ENCODE results near the gene IRAK1. TPM values are rescaled to one million over a fixed set of nuclear protein-coding genes. Genes with fewer than 3 reads are reported as not detected.

IRAK1 gene
- total and polyA plus RNA-seq, 2 donors from 2014 or later = 46.6 to 85.3 TPM

GRCh38 chrX:153992180-153992579, 27.5 kb downstream of the IRAK1 start:
- no peak overlapping the region for H3K9ac ChIP-seq (ENCODE audit: low read length in 3 of 3)
- no peak for DNase-seq
- H3K27me3 ChIP-seq (ENCODE audit: control insufficient read depth, insufficient read depth, low read length) = no peaks in the 10 kb centered on the region
- no peak overlapping the region for H3K4me3 ChIP-seq (ENCODE audit: low read length in 3 of 3)
- H3K4me1 ChIP-seq (ENCODE audit: control insufficient read depth in 2 of 3, insufficient read depth in 2 of 3, low read depth in 1 of 3, low read length in 3 of 3) = no peaks in the 10 kb centered on the region
- H3K36me3 ChIP-seq (ENCODE audit: control insufficient read depth in 2 of 3, insufficient read depth in 3 of 3, low read length in 3 of 3) = no peaks in the 10 kb centered on the region
- FAIRE-seq = no peak
- intact Hi-C loops (cut with DNase I) = no loop called here
- TF ChIP-seq CTCF (IDR thresholded peaks at IDR 0.05; ENCODE audit: borderline replicate concordance, extremely low read depth, insufficient read depth) = no peak
- no peaks in the 10 kb centered on the region for H3K9me3 ChIP-seq (ENCODE audit: control insufficient read depth in 2 of 3, insufficient read depth in 1 of 3, low read length in 3 of 3)
- no peak overlapping the region for H3K27ac ChIP-seq (ENCODE audit: low read depth in 2 of 2, low read length in 2 of 2)

DNA sequence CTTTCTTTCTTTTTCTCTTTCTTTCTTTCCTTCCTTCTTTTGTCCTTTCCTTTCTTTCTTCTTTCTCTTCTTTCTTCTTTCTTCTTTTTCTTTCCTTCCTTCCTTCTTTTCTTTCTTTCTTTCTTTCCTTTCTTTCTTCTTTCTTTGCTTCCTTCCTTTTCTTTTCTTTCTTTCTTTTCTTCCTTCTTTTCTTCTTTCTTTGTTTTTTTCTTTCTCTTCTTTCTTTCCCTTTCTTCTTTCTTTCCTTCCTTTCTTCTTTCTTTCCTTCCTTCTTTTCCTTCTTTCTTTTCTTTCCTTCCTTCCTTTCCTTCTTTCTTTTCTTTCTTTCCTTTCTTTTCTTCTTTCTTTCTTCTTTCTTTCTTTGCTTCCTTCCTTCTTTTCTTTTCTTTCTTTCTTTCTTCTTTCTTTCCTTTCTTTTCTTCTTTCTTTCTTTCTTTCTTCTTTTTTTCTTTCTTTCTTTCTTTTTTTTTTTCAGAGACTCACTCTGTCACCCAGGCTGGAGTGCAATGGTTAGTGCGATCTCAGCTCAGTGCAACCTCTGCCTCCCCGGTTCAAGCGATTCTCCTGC, 28.6 kb downstream of the IRAK1 start:
- H3K4me3 ChIP-seq (ENCODE audit: low read length in 3 of 3) = no peak overlapping the region
- H3K4me1 ChIP-seq (ENCODE audit: control insufficient read depth in 2 of 3, insufficient read depth in 2 of 3, low read depth in 1 of 3, low read length in 3 of 3) = no peaks in the 10 kb centered on the region
- intact Hi-C loops (cut with DNase I) = no loop called here
- no peaks in the 10 kb centered on the region for H3K36me3 ChIP-seq (ENCODE audit: control insufficient read depth in 2 of 3, insufficient read depth in 3 of 3, low read length in 3 of 3)
- DNase-seq (no peak), FAIRE-seq (no peak)
- no peak for TF ChIP-seq CTCF (IDR thresholded peaks at IDR 0.05; ENCODE audit: borderline replicate concordance, extremely low read depth, insufficient read depth)
- no peak overlapping the region for H3K27ac ChIP-seq (ENCODE audit: low read depth in 2 of 2, low read length in 2 of 2)
- no peaks in the 10 kb centered on the region for H3K27me3 ChIP-seq (ENCODE audit: control insufficient read depth, insufficient read depth, low read length)
- H3K9ac ChIP-seq (ENCODE audit: low read length in 3 of 3) = no peak overlapping the region
- H3K9me3 ChIP-seq (ENCODE audit: control insufficient read depth in 2 of 3, insufficient read depth in 1 of 3, low read length in 3 of 3) = no peaks in the 10 kb centered on the region

DNA sequence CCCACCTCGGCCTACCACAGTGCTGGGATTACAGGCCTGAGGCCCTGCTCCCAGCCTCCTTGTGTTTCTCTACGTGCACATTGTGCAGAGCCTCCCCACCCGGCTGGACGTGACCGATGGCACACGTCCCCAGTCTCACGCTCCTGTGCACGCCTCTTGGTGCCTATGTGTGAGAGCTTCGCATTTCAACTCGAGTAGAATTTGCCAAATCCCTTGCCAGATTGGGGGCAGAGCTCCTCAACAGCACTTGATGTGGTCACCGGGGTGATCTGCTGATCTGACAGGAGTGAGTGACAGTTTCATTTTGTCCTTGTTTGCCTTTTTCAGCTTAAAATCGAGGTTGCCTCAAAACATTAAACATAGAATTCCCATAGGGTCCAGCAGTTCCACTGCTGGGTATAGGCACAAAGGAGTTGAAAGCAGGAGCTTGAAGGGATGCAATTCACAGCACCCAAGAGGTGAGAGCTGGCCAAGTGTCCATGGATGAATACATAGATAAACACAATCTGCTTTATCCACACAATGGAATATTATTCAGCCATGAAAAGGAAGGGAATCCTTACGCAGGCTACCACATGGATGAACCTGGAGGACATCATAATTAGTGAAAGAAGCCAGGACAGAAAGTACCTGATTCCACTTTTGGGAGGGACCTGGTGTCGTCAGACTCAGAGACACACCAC, 29.6 kb downstream of the IRAK1 start:
- H3K4me1 ChIP-seq (ENCODE audit: control insufficient read depth in 2 of 3, insufficient read depth in 2 of 3, low read depth in 1 of 3, low read length in 3 of 3) = peaks cover 0 to 3% (median 0%) of the 10 kb centered on the region in 3 donors
- FAIRE-seq = no peak
- H3K27ac ChIP-seq (ENCODE audit: low read depth in 2 of 2, low read length in 2 of 2) = no peak overlapping the region
- no peak for TF ChIP-seq CTCF (IDR thresholded peaks at IDR 0.05; ENCODE audit: borderline replicate concordance, extremely low read depth, insufficient read depth)
- H3K36me3 ChIP-seq (ENCODE audit: control insufficient read depth in 2 of 3, insufficient read depth in 3 of 3, low read length in 3 of 3) = no peaks in the 10 kb centered on the region
- no peak overlapping the region for H3K9ac ChIP-seq (ENCODE audit: low read length in 3 of 3)
- no peaks in the 10 kb centered on the region for H3K27me3 ChIP-seq (ENCODE audit: control insufficient read depth, insufficient read depth, low read length)
- no peak for DNase-seq
- intact Hi-C loops (cut with DNase I) = no loop called here
- no peaks in the 10 kb centered on the region for H3K9me3 ChIP-seq (ENCODE audit: control insufficient read depth in 2 of 3, insufficient read depth in 1 of 3, low read length in 3 of 3)
- H3K4me3 ChIP-seq (ENCODE audit: low read length in 3 of 3) = no peak overlapping the region

Data from kidney (tissue), 14 donors.